GM18507 (cell line): ENCODE data around the gene FATE1.
"Not testable (repeated sequence)": the region's sequence is repeated elsewhere in the genome, so short reads cannot be mapped to it uniquely, and the experiment has no call there.

Experiments used
- DNase-seq: peaks from one replicate; pipeline ENCODE4 v3.0.0; 2011; ENCODE audit warnings: low read depth; ENCODE audit not compliant: insufficient read length; ENCODE audit errors: extremely low spot score
- FAIRE-seq: peaks from 2 replicates; lab custom pipeline; 2011; peaks lifted over from hg19 to GRCh38; lab: Jason Lieb, UNC

The FATE1 gene

GRCh38 chrX:151715752-151716151, at the start of gene FATE1:
TSS of gene FATE1 (plus strand) at chrX:151716035. CDS start at chrX:151716120, 85 bp downstream.
- DNase-seq (no peak), FAIRE-seq (no peak)

- DNase-seq (no peak), FAIRE-seq (no peak)
Observed at GRCh38 chrX:151675121-151675746, 40.6 kb upstream of the FATE1 start.

- DNase-seq (no peak), FAIRE-seq (no peak)
Observed at GRCh38 chrX:151676196-151676595, 39.6 kb upstream of the FATE1 start.

GRCh38 chrX:151679798-151680402, 35.9 kb upstream of the FATE1 start:
- DNase-seq, result no peak

GRCh38 chrX:151680805-151681204, 35.0 kb upstream of the FATE1 start:
- DNase-seq (peak; percentile 5), FAIRE-seq (peak; percentile 73)

More at GRCh38 chrX:151679798-151680402, 35.9 kb upstream of the FATE1 start:
- no peak for FAIRE-seq

GRCh38 chrX:151687635-151688034, 28.2 kb upstream of the FATE1 start:
- no peak for DNase-seq

GRCh38 chrX:151688695-151689094, 27.1 kb upstream of the FATE1 start:
- no peak for DNase-seq
- FAIRE-seq, result no peak

More at GRCh38 chrX:151687635-151688034, 28.2 kb upstream of the FATE1 start:
- FAIRE-seq, result no peak

GRCh38 chrX:151692825-151693224, 23.0 kb upstream of the FATE1 start:
- DNase-seq (no peak), FAIRE-seq (no peak)

- FAIRE-seq (no peak), DNase-seq (no peak)
Observed at GRCh38 chrX:151694121-151694520, 21.7 kb upstream of the FATE1 start.

- DNase-seq (no peak), FAIRE-seq (no peak)
Observed at GRCh38 chrX:151694661-151695582, 20.9 kb upstream of the FATE1 start, which contains the start of gene PRRG3. TSS of gene PRRG3 (plus strand) at chrX:151695458. CDS start at chrX:151698815, 3,357 bp downstream.

- DNase-seq, result no peak
- no peak for FAIRE-seq
Observed at GRCh38 chrX:151695583-151696340, 20.1 kb upstream of the FATE1 start.

GRCh38 chrX:151697082-151697481, 18.8 kb upstream of the FATE1 start:
- not testable (repeated sequence) for FAIRE-seq, DNase-seq

- DNase-seq (no peak), FAIRE-seq (no peak)
Observed at GRCh38 chrX:151697522-151697921, 18.3 kb upstream of the FATE1 start.

- no peak for FAIRE-seq
- DNase-seq, result no peak
Observed at GRCh38 chrX:151698485-151698884, 17.4 kb upstream of the FATE1 start.

- no peak for DNase-seq
- FAIRE-seq, result no peak
Observed at GRCh38 chrX:151699746-151700145, 16.1 kb upstream of the FATE1 start.

GRCh38 chrX:151700581-151700980, 15.3 kb upstream of the FATE1 start:
- no peak for FAIRE-seq
- no peak for DNase-seq

GRCh38 chrX:151701071-151701470, 14.8 kb upstream of the FATE1 start:
- no peak for FAIRE-seq
- no peak for DNase-seq

GRCh38 chrX:151701531-151701930, 14.3 kb upstream of the FATE1 start:
- no peak for FAIRE-seq
- no peak for DNase-seq

- DNase-seq, result no peak
- no peak for FAIRE-seq
Observed at GRCh38 chrX:151702026-151702714, 13.7 kb upstream of the FATE1 start.
